ENCODE data around the gene PMS1.
A peak's percentile ranks its signal among the peaks of the same experiment; 100 is the strongest.
"Not testable (repeated sequence)": the region's sequence is repeated elsewhere in the genome, so short reads cannot be mapped to it uniquely, and the experiment has no call there.

Gene PMS1

GRCh38 chr2:189783927-189784867, at the start of gene PMS1, which contains the start of gene ORMDL1:
Gene PMS1 (plus strand): TSS chr2:189784450. CDS start chr2:189791810, 7,360 bp downstream.
Gene ORMDL1 (minus strand): TSS chr2:189784339. CDS start chr2:189782595, 1,744 bp downstream.
- peak; percentile 69 for DNase-seq (ENCODE audit: low read depth)

- DNase-seq (ENCODE audit: low read depth): no peak
Observed at GRCh38 chr2:189751080-189751658, 33.1 kb upstream of the PMS1 start.

GRCh38 chr2:189756311-189756952, 27.8 kb upstream of the PMS1 start:
- DNase-seq (ENCODE audit: low read depth): no peak

- DNase-seq (ENCODE audit: low read depth): not testable (repeated sequence)
Observed at GRCh38 chr2:189760154-189760553, 24.1 kb upstream of the PMS1 start.

GRCh38 chr2:189762229-189762550, 22.1 kb upstream of the PMS1 start:
- DNase-seq (ENCODE audit: low read depth): no peak

GRCh38 chr2:189762551-189763298, 21.5 kb upstream of the PMS1 start, which contains the start of gene OSGEPL1:
Gene OSGEPL1 (minus strand): TSS chr2:189762792. CDS start chr2:189761640, 1,152 bp downstream.
- DNase-seq (ENCODE audit: low read depth): peak; percentile 71

- no peak for DNase-seq (ENCODE audit: low read depth)
Observed at GRCh38 chr2:189763908-189764661, 20.2 kb upstream of the PMS1 start.

GRCh38 chr2:189770590-189771322, 13.5 kb upstream of the PMS1 start:
- DNase-seq (ENCODE audit: low read depth): no peak

GRCh38 chr2:189772212-189772611, 12.0 kb upstream of the PMS1 start:
- no peak for DNase-seq (ENCODE audit: low read depth)

- DNase-seq (ENCODE audit: low read depth): no peak
Observed at GRCh38 chr2:189782221-189782671, 2.0 kb upstream of the PMS1 start.

- no peak for DNase-seq (ENCODE audit: low read depth)
Observed at GRCh38 chr2:189783451-189783926, 761 bp upstream of the PMS1 start.

GRCh38 chr2:189791338-189792042, 7.2 kb downstream of the PMS1 start:
- DNase-seq (ENCODE audit: low read depth): no peak

GRCh38 chr2:189794310-189794709, 10.1 kb downstream of the PMS1 start:
- no peak for DNase-seq (ENCODE audit: low read depth)

GRCh38 chr2:189797902-189798301, 13.7 kb downstream of the PMS1 start:
- no peak for DNase-seq (ENCODE audit: low read depth)

- no peak for DNase-seq (ENCODE audit: low read depth)
Observed at GRCh38 chr2:189798312-189799029, 14.2 kb downstream of the PMS1 start.

GRCh38 chr2:189799030-189799331, 14.7 kb downstream of the PMS1 start:
- DNase-seq (ENCODE audit: low read depth): no peak

GRCh38 chr2:189799531-189799930, 15.3 kb downstream of the PMS1 start:
- DNase-seq (ENCODE audit: low read depth): no peak

GRCh38 chr2:189802396-189802912, 18.2 kb downstream of the PMS1 start:
- no peak for DNase-seq (ENCODE audit: low read depth)

- no peak for DNase-seq (ENCODE audit: low read depth)
Observed at GRCh38 chr2:189803431-189803830, 19.2 kb downstream of the PMS1 start.

All from HS-27A (cell line).